Measurements from ENCODE around the gene CST2. TPM values are rescaled to one million over a fixed set of nuclear protein-coding genes. Genes with fewer than 3 reads are reported as not detected.

Gene CST2, protein sequence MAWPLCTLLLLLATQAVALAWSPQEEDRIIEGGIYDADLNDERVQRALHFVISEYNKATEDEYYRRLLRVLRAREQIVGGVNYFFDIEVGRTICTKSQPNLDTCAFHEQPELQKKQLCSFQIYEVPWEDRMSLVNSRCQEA
- not detected in 2 replicates for total RNA-seq
- long read RNA-seq = 0 reads

DNA sequence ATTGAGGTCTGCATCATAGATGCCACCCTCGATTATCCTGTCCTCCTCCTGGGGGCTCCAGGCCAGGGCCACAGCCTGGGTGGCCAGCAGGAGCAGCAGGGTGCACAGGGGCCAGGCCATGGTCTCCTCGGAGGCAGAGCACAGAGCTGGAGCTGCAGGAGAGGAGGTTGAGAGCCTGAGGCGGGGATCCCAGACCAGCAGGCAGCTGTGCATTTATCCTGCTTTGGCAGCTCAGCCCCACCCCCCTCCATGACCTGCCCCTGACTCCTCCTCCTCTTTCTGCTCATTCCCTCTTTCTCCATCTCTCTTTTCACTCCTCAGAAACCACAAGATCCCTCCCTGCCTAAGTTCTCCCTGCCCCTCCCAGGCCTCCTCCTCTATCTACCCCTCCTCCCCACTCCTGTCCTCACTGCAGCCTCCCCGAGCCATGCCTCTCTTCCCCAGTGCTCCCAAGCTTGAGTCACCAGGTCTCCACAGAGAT, at the start of gene CST2:
TSS of gene CST2 (minus strand) at position 189 of the 481 bp plus-strand sequence. CDS start at position 120, 69 bp downstream.
- TF ChIP-seq, protein P1, sequence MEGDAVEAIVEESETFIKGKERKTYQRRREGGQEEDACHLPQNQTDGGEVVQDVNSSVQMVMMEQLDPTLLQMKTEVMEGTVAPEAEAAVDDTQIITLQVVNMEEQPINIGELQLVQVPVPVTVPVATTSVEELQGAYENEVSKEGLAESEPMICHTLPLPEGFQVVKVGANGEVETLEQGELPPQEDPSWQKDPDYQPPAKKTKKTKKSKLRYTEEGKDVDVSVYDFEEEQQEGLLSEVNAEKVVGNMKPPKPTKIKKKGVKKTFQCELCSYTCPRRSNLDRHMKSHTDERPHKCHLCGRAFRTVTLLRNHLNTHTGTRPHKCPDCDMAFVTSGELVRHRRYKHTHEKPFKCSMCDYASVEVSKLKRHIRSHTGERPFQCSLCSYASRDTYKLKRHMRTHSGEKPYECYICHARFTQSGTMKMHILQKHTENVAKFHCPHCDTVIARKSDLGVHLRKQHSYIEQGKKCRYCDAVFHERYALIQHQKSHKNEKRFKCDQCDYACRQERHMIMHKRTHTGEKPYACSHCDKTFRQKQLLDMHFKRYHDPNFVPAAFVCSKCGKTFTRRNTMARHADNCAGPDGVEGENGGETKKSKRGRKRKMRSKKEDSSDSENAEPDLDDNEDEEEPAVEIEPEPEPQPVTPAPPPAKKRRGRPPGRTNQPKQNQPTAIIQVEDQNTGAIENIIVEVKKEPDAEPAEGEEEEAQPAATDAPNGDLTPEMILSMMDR (IDR thresholded peaks at IDR 0.05; ENCODE audit: unreplicated experiment) = no peak
- H3K27me3 Mint-ChIP-seq = peaks cover 9% of the 10 kb centered on the region
- H3K4me3 Mint-ChIP-seq (ENCODE audit: low read depth) = no peak within 1 kb of the TSS
- H3K4me1 Mint-ChIP-seq (ENCODE audit: low read depth) = peaks cover 1% of the 10 kb centered on the region
- no peaks in the 10 kb centered on the region for H3K36me3 Mint-ChIP-seq (ENCODE audit: insufficient read depth)
- no peaks in the 10 kb centered on the region for H3K9me3 Mint-ChIP-seq (ENCODE audit: low read depth)
- no peak for DNase-seq (ENCODE audit: low spot score, unreplicated experiment)
- H3K27ac Mint-ChIP-seq = no peak within 1 kb of the TSS

DNA sequence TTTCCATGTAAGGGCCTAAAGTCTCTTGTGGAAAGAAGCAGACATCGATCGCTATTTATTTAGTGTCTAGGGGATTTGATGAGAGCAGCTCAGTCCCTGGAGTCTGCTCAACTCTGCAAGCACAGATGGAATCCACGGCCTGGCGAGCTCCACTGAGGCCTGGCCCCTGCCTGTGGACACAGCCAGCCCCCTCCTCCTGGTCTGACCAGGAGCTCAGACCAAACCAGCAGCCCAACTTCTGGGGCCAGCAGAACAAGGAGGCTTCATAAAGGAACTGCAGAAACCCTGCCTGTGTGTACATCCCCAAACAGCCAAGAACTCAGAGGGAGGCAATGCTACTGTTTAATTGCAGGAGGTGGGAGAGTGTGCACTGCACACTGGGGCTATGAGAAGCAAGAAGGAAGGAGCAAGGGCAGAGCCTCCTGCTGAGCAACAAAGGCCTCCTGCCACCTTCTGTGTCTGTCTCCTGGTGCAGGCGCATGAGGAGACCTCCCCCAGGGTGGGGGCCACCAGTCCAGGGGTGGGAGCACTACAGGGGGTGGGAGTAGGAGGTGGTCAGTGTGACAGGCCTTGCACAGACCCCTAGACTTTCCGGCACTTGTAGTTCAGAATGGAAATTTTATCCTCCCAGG, 49.2 kb upstream of the CST2 start:
- TF ChIP-seq, protein P1 (IDR thresholded peaks at IDR 0.05; ENCODE audit: unreplicated experiment) = no peak
- no peaks in the 10 kb centered on the region for H3K36me3 Mint-ChIP-seq (ENCODE audit: insufficient read depth)
- DNase-seq (ENCODE audit: low spot score, unreplicated experiment) = no peak
- peaks cover 5% of the 10 kb centered on the region for H3K4me1 Mint-ChIP-seq (ENCODE audit: low read depth)
- peaks cover 2% of the 10 kb centered on the region for H3K27me3 Mint-ChIP-seq
- H3K27ac Mint-ChIP-seq = no peak overlapping the region
- no peaks in the 10 kb centered on the region for H3K9me3 Mint-ChIP-seq (ENCODE audit: low read depth)
- H3K4me3 Mint-ChIP-seq (ENCODE audit: low read depth) = no peak overlapping the region

DNA sequence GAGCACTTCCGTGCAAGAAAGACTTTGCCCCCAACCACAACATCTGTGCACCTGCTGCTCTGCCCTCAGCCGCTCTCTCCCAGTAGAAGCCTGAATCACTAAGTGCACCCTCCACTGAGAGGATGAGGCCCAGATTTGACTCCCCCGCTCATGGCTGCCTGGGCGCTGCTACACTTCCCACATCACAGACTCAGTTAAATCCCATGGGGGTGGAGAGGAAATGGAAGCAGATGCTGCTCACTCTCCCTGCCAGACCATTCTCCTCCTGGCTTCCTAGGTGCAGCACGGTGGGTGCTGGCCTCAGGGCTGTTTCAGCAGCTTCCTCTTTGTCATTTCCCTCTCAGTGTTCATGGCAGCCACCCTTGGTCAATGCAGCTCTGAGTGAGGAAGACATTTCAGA, 48.2 kb upstream of the CST2 start:
- H3K4me1 Mint-ChIP-seq (ENCODE audit: low read depth) = no peaks in the 10 kb centered on the region

DNA sequence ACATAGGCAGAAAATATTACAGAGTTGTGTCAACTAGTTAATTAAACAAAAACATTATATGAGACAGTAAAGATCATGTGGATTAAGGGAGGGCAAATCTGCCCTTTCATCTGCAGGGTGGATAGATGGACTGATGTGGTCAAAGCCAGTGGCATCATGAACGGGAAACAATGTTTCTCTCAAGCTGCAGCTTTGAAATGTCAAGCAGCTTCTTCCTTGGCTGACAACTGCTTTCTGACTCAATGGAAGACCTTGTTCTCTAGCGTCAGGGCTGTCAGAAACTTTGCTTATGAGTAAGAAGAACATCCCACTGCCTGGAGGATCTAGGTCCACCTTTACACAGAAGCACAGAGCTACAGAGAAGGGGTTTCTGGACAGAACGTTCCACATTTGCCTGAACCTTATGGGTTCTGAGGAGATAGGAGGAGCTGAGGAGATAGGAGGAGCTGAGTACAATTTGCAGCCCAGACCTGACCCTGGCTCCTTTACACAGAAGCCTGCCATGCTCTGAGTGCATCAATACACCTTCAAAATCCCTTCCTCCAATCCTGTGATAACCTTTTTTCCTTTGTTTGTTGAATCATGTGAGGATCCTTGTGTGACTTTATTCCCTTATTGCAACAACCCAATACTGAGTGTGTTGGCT, 47.0 kb upstream of the CST2 start:
- Mint-ChIP-seq H3K4me3 (ENCODE audit: low read depth) (no peak overlapping the region), H3K4me1 (ENCODE audit: low read depth) (no peaks in the 10 kb centered on the region), H3K27ac (no peak overlapping the region), H3K36me3 (ENCODE audit: insufficient read depth) (no peaks in the 10 kb centered on the region), H3K9me3 (ENCODE audit: low read depth) (no peaks in the 10 kb centered on the region), H3K27me3 (peaks cover 12% of the 10 kb centered on the region)
- no peak for DNase-seq (ENCODE audit: low spot score, unreplicated experiment)
- TF ChIP-seq, protein P1 (IDR thresholded peaks at IDR 0.05; ENCODE audit: unreplicated experiment) = no peak

More for the DNA sequence above, 48.2 kb upstream of the CST2 start:
- Mint-ChIP-seq H3K27ac (no peak overlapping the region), H3K27me3 (peaks cover 7% of the 10 kb centered on the region), H3K4me3 (ENCODE audit: low read depth) (no peak overlapping the region), H3K9me3 (ENCODE audit: low read depth) (no peaks in the 10 kb centered on the region), H3K36me3 (ENCODE audit: insufficient read depth) (no peaks in the 10 kb centered on the region)
- TF ChIP-seq, protein P1 (IDR thresholded peaks at IDR 0.05; ENCODE audit: unreplicated experiment) = no peak
- DNase-seq (ENCODE audit: low spot score, unreplicated experiment) = no peak

DNA sequence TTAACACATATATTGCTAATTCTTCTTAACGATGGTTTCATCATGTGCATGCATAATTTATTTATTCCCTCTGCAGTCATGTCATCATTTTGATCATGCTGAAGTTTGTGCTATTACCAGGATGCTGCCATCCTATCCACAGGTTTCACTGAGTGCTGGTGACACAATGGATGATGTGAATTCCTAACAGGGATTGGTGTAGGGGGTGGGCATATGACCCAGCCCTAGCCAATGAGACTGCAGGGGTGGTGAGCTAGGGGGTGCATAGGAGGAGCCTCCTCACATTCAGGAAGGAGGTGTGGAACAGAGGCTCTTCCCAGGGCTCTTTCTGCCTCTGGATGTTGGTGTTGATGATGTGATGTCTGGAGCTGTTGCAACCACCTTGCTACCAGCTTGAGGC, 45.5 kb upstream of the CST2 start:
- Mint-ChIP-seq H3K27ac (no peak overlapping the region), H3K27me3 (peaks cover 21% of the 10 kb centered on the region), H3K4me3 (ENCODE audit: low read depth) (no peak overlapping the region), H3K9me3 (ENCODE audit: low read depth) (no peaks in the 10 kb centered on the region), H3K36me3 (ENCODE audit: insufficient read depth) (no peaks in the 10 kb centered on the region), H3K4me1 (ENCODE audit: low read depth) (no peaks in the 10 kb centered on the region)
- no peak for DNase-seq (ENCODE audit: low spot score, unreplicated experiment)
- TF ChIP-seq, protein P1 (IDR thresholded peaks at IDR 0.05; ENCODE audit: unreplicated experiment) = no peak
